Measurements from ENCODE around the gene DMBX1.

GRCh38 chr1:46469881-46470280, 19.8 kb upstream of the DMBX1 start:
- TF ChIP-seq, protein P1, sequence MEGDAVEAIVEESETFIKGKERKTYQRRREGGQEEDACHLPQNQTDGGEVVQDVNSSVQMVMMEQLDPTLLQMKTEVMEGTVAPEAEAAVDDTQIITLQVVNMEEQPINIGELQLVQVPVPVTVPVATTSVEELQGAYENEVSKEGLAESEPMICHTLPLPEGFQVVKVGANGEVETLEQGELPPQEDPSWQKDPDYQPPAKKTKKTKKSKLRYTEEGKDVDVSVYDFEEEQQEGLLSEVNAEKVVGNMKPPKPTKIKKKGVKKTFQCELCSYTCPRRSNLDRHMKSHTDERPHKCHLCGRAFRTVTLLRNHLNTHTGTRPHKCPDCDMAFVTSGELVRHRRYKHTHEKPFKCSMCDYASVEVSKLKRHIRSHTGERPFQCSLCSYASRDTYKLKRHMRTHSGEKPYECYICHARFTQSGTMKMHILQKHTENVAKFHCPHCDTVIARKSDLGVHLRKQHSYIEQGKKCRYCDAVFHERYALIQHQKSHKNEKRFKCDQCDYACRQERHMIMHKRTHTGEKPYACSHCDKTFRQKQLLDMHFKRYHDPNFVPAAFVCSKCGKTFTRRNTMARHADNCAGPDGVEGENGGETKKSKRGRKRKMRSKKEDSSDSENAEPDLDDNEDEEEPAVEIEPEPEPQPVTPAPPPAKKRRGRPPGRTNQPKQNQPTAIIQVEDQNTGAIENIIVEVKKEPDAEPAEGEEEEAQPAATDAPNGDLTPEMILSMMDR (IDR thresholded peaks at IDR 0.05): no peak
- TF ChIP-seq POLR2A (IDR thresholded peaks at IDR 0.05; ENCODE audit: low read depth) (no peak), EP300 (IDR thresholded peaks at IDR 0.05) (no peak), POLR2AphosphoS5 (IDR thresholded peaks at IDR 0.05) (no peak)
